GM19023 (cell line): ENCODE data around the gene NOL4L.

Experiments
- ATAC-seq: cut with Tn5 transposase; IDR thresholded peaks from one replicate; pipeline ENCODE4 v1.9.1; 2021; ENCODE audit warnings: mild to moderate bottlenecking, moderate library complexity; ENCODE audit not compliant: unreplicated experiment

The NOL4L gene

DNA sequence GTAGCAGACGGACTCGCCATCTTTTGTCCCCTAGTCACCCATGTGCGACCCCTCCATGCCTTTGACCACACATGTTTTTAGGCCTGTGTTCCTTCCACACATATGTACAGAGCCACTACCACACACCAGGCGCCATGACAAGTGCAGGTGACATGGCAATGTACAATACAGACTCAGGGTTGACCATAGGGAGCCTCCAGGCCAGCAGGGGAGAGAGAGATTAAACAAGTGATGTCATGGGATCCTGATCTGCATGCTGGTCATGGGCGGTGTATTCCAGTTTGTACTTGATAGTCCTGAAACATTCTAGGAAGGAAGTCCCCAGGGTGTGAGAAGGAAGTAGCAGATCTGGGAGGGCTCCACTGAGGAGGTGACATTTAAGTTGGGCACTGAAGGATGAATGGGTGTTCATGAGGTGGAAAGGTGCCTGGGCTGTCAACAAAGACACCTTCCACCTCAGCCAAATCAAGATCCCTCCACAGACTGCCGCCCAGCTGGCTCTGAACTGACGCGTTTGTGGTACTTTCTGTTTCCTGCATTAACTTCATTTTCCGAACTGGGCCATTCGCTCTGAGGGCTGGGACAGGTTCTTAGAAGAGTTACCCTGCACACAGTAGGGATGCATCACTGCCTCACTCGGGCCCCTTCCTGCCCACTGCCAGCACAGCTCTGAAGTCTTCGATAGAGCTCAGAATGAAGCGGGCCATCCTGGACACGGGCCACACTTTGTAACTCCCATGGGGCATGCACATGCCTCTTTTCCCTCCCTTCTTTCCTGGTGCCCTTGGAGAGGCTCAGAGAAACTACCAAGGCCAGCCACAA, 94.0 kb downstream of the NOL4L start:
- no peak for ATAC-seq

DNA sequence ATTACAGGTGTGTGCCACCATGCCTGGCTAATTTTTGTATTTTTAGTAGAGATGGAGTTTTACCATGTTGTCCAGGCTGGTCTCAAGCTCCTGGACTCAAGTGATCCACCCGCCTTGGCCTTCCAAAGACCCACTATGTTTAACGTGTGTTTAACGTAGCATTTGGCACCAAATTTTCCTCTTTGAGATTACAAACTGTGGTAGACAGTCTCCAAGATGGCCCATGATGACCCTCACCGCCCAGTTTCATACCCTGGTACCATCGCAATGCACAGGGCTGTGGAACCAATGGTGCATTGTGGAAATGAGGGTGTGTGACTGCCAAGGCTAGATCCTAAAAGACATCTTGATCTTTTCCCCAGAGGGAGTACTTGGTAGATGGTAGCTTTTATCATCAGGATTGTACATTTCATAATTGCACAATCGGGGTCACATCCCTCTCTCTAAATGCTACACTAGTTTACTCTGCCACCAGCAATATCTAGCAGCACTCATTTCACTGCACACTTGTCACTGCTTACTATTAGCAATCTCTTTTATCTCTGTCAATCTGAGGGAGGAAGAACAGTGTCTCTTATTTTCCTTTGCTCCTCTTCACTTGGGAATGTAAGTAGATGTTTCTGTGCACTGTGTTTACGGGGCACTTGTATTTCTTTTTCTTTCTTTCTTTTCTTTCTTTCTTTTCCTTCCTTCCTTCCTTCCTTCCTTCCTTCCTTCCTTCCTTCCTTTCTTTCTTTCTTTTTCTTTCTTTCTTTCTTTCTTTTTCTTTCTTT, 96.9 kb downstream of the NOL4L start:
- ATAC-seq, result no peak

DNA sequence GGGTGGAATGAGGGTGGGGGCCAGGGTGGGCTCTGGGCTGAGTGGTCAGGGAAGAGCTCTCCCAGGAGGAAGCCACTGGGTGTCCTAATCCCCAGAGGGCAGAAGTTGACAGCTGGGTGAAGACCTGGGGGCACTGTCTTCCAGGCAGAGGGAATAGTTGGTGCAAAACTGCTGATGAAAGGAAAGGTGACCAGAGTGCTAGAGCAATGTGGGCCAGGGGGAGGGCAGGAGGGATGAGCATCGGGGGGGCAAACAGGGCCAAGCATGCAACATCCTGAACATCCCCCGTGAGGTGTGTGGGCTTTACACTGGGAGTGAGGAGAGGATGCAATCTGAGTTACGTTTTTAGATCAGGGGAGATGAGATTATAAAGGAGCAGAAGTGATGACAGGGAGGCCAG, 97.8 kb downstream of the NOL4L start:
- no peak for ATAC-seq

DNA sequence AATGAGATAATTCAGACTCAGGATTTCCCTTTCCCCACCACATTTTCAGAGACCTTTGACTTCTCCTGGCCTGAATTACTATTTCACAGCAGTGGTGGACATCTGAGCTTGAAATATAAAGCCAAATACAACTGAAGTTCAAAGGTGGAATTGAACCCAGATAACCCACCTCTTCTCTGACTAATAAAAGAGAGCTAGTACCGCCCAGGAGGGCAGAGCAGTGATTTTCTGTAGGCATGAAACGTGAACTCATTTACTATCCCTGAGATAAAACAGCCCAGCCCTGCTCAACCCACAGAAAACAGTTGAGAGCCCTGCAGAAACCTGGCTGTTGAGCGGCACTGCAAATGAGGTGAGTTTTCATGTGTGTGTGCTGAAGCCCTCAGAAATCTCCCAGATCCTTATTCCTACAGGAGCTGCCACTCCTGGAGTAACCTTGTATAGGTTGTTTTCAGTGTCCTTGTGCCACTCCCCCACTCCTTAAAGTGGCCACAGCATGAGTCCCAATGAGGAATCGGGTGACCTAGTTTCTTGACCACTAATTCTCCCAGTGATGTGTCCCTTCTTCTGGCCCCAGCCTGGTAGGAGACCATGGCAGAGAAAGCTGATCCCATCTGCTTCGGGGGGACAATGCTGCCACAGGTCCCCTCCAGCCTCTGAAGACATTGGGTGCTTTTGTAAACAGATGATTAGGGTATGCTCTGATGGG, 99.2 kb downstream of the NOL4L start:
- no peak for ATAC-seq

- no peak for ATAC-seq
Observed at GRCh38 chr20:32484958-32485769, 100.0 kb downstream of the NOL4L start.

- ATAC-seq, result no peak
Observed at GRCh38 chr20:32484225-32484957, 100.7 kb downstream of the NOL4L start.

DNA sequence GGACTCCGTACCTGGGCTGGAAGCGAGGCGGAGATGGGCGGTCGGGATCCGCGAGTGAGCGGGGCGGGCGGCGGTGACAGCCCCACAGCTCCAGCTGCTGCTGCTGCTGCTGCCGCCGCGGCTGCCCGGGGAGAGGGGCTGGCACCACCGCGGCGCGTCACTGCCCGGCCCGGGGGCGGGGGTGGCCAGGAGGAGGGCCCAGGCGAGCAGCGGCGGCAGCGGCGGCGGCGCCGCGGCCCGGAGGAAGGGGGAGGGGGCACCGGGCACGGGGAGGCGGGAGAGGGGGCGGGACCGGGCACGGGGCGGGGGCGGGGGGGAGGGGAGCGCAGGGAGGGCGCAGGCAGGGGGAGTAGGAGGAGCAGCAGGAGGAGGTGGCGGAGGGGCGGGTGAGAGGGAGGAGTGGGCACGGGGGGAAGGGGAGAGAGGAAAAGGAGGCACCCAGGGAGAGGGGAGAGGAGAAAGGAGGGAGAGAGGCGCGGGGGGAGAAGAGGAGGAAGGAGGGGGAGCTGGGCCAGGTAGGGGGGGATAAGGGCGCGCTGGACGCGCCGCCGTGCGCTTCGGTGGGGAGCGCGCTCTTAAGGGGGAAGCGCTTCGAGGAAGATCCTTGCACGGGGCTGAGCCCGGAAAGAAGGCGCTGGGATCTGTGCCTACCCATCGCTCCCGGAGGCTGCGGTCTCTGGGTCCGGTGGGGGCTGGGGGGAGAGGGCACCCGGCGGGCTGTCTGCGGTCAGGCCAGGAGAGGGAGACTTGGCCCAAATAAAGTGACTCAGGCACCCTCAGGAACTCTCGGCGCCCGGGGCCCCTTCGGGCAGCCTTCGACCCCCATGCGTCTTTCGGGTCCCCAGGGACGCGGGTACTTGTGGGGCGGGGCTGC, 101.5 kb downstream of the NOL4L start:
- no peak for ATAC-seq

DNA sequence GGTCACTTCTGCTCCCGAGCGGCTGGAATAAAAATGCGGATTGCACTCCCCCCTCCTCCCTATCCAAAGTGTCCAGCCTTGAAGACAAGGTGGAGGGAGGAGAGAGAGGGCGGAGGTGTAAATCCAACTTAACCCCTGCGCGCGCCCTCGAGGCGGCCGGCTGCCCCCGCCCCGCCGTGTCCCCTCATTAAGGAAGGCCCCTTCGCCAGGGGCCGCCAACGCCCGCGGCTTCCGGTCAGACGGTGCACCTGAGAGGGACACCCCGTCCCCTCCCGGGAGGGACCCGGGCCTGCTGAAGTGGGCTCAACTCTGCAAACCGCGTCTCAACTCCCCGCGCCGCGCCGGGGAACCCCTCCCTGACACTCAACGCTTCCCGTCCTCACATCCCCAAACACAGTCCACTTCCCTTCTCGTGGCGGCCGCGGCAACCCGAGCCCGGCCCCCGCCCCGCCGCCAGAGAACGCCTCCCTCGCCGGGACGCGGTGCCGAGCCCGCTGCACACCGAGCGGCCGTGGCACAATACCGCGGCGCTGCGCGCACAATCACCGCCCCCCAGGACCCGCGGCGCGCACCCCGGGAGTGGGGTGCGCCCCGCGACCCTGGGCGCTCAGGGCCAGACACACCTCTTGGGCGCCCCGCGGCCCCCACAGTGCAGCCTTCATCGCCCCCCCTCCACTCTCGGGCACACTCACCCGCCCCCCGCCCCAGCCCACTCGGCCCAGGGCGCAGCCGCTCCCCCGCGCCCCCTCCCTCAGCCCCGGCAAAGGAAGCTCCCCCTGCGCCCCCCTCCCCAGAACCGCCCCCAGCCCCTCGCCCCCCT, 102.5 kb downstream of the NOL4L start:
- ATAC-seq, result no peak

- no peak for ATAC-seq
Observed at GRCh38 chr20:32482143-32482441, 103.0 kb downstream of the NOL4L start.

- no peak for ATAC-seq
Observed at GRCh38 chr20:32481311-32482142, 103.6 kb downstream of the NOL4L start.

GRCh38 chr20:32480371-32481241, 104.5 kb downstream of the NOL4L start:
- no peak for ATAC-seq

- no peak for ATAC-seq
Observed at GRCh38 chr20:32479697-32480171, 105.4 kb downstream of the NOL4L start.

- ATAC-seq, result no peak
Observed at GRCh38 chr20:32479012-32479411, 106.1 kb downstream of the NOL4L start.

DNA sequence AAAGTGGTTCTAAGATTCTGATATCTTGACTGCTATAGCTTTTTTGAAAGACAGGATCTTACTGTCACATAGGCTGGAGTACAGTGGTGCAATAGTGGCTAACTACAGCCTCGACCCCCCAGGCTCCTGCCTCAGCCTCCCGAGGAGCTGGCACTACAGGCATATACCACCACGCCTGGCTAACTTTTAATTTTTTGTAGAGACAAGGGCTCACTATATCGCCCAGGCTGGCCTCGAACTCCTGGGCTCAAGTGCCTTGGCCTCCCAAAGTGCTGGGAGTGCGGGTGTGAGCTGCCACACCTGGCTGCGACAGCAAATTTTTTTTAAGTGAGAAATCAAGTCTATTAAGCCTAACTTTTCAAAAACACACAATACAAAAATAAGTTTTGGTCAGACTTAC, 106.6 kb downstream of the NOL4L start:
- ATAC-seq, result no peak

DNA sequence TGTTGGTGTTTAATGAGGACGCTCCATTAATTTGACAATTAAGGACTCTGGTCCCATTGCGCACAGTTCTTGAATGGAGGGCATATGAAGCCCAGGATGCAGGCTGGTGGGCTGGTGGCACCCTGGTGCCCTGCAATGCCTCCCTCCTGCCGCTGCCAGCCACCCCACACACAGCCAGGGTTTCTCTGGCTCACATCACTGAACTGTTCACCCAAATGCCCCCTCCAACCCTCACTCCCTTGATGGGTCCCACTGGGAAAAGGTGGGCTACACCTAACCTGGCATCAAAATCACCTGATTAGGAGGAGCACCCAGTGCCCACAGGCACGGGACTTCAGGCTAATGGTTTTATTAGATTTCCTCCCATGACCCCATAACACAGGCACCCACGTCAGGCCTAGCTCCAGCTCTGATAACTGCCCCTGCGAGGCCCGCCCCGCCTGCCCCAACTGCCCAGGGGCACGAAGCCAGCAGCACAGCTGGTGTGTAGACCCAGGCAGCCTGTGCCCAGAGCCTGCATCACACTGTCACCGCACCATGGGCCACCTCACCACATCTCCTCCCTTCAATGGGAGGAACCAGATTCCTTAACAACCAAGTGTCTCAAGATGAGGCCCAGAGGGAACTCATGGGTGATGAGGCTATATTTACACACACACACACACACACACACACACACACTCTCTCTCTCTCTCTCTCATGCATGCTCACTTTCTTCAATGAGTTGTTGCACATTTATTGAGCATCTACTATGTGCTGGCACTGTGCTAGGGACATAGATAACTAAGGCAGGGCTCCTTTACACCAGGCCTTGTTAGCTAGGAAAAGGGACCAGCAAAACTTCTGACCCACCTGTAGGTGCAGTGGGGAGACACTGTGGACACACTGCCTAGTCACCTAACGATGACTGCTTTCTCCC, 107.3 kb downstream of the NOL4L start:
- ATAC-seq, result no peak
